NCI-H82 treated with DMSO at 0.1 percent for 48 hours (cell line): ENCODE measurements around the gene INSM1.

Experiments used
- DNase-seq: peaks from one replicate; lab custom pipeline; 2025; ENCODE audit not compliant: unreplicated experiment; lab: John Stamatoyannopoulos, UW

Gene INSM1

GRCh38 chr20:20393207-20394120 lies 25.6 kb downstream of the INSM1 start:
- no peak for DNase-seq

- DNase-seq: no peak
Observed at GRCh38 chr20:20395087-20395486, 27.2 kb downstream of the INSM1 start.

GRCh38 chr20:20395903-20396568 lies 28.1 kb downstream of the INSM1 start:
- no peak for DNase-seq

GRCh38 chr20:20396794-20397193 lies 28.9 kb downstream of the INSM1 start:
- no peak for DNase-seq

GRCh38 chr20:20398123-20398522 lies 30.2 kb downstream of the INSM1 start:
- no peak for DNase-seq

GRCh38 chr20:20399531-20400500 lies 31.9 kb downstream of the INSM1 start:
- DNase-seq: no peak

GRCh38 chr20:20401991-20402390 lies 34.1 kb downstream of the INSM1 start:
- DNase-seq: no peak

GRCh38 chr20:20404633-20405032 lies 36.7 kb downstream of the INSM1 start:
- DNase-seq: no peak

- no peak for DNase-seq
Observed at GRCh38 chr20:20405623-20406022, 37.7 kb downstream of the INSM1 start.

GRCh38 chr20:20406306-20406705 lies 38.4 kb downstream of the INSM1 start:
- DNase-seq: no peak

GRCh38 chr20:20407891-20408805 lies 40.2 kb downstream of the INSM1 start:
- DNase-seq: peak; percentile 54

GRCh38 chr20:20409331-20409730 lies 41.4 kb downstream of the INSM1 start:
- DNase-seq: no peak

- DNase-seq: peak; percentile 87
Observed at GRCh38 chr20:20410678-20411077, 42.8 kb downstream of the INSM1 start.

GRCh38 chr20:20411402-20411801 lies 43.5 kb downstream of the INSM1 start:
- no peak for DNase-seq

- no peak for DNase-seq
Observed at GRCh38 chr20:20411836-20412235, 43.9 kb downstream of the INSM1 start.

GRCh38 chr20:20412750-20413149 lies 44.8 kb downstream of the INSM1 start:
- no peak for DNase-seq

- DNase-seq: no peak
Observed at GRCh38 chr20:20413810-20414281, 45.9 kb downstream of the INSM1 start.

- DNase-seq: no peak
Observed at GRCh38 chr20:20414640-20415220, 46.8 kb downstream of the INSM1 start.

- DNase-seq: no peak
Observed at GRCh38 chr20:20415321-20415720, 47.4 kb downstream of the INSM1 start.
